HepG2 (cell line): ENCODE results near the gene DEDD2. TPM values are rescaled to one million over a fixed set of nuclear protein-coding genes. Genes with fewer than 3 reads are reported as not detected.

Experiments
- ATAC-seq: fragments of 200-7000 bp; cut with Tn5 transposase; 3 replicates; pipeline ENCODE4 v1.9.1; 2020; ENCODE audit warnings: mild to moderate bottlenecking, moderate library complexity
- BruUV-seq: library from RNA; stranded (reverse); fragments of 400-500 nt; replicated peaks from 2 replicates; lab custom pipeline; 2021; lab: Mats Ljungman, UMichigan
- CTCF ChIA-PET: fragments of 300-600 bp; formaldehyde crosslinking; extraction: SDS; loops from one replicate; lab custom pipeline; 2021; ENCODE audit warnings: low total read pairs, inconsistent platforms, low intra/inter-chr PET ratio; lab: Yijun Ruan, JAX
- POLR2A ChIA-PET: fragments of 350-600 bp; sonication (Branson Sonifier 250); formaldehyde crosslinking; loops from one replicate; lab custom pipeline; 2020; ENCODE audit warnings: antibody characterized with exemption, inconsistent platforms; lab: Yijun Ruan, JAX
- DNase-seq: peaks from one replicate; pipeline ENCODE4 v3.0.0-alpha.2; 2015; ENCODE audit warnings: low spot score
- FAIRE-seq: peaks from 3 replicates; lab custom pipeline; 2011; peaks lifted over from hg19 to GRCh38; lab: Jason Lieb, UNC
- H2AFZ ChIP-seq: one replicate; pipeline ENCODE4 v1.6.1; 2011; ENCODE audit warnings: low read length, inconsistent platforms
- H3K27ac ChIP-seq: fragments of 300-600 bp; 3 replicates; pipeline ENCODE4 v1.8.0; 2011; ENCODE audit warnings: mixed run types, mild to moderate bottlenecking, mixed read lengths, low read length, inconsistent platforms; ENCODE audit not compliant: insufficient read depth; ENCODE audit errors: extremely low read length
- H3K27me3 ChIP-seq, 2 experiments: fragments of 200-600 bp in 1 of 2; 2 replicates in 1 of 2; 3 replicates in 1 of 2; pipeline versions ENCODE4 v1.6.0 to v1.8.0; 2011; ENCODE audit warnings: low read length in 2 of 2, mild to moderate bottlenecking in 2 of 2, moderate library complexity in 2 of 2, inconsistent platforms in 1 of 2; ENCODE audit not compliant: insufficient read depth in 2 of 2, control insufficient read depth in 1 of 2
- H3K36me3 ChIP-seq, 2 experiments: fragments of 200-600 bp in 1 of 2; replicated peaks in 1 of 2; 2 replicates in 1 of 2; 3 replicates in 1 of 2; pipeline versions ENCODE4 v1.5.1 to v1.8.0; 2011; ENCODE audit warnings: low read length in 2 of 2, inconsistent platforms in 1 of 2; ENCODE audit not compliant: insufficient read depth in 2 of 2, control insufficient read depth in 1 of 2
- H3K4me1 ChIP-seq: 2 replicates; pipeline ENCODE4 v1.5.1; 2012; ENCODE audit warnings: low read length, inconsistent platforms; ENCODE audit not compliant: insufficient read depth
- H3K4me2 ChIP-seq: 2 replicates; pipeline ENCODE4 v1.6.0; 2011; ENCODE audit warnings: low read depth, low read length, inconsistent platforms
- H3K4me3 ChIP-seq, 3 experiments: fragments of 200-600 bp in 1 of 3; sonication (generic), shearing (Covaris generic) in 1 of 3; replicated peaks in 1 of 3; 2 replicates each; pipeline ENCODE4 v1.5.1; 2011 to 2016; ENCODE audit warnings: low read length in 3 of 3, inconsistent platforms in 2 of 3, low read depth in 2 of 3, mild to moderate bottlenecking in 2 of 3, control low read depth in 1 of 3, mixed read lengths in 1 of 3; ENCODE audit not compliant: insufficient read depth in 1 of 3
- H3K79me2 ChIP-seq: one replicate; pipeline ENCODE4 v1.6.1; 2011; ENCODE audit warnings: low read length, inconsistent platforms; ENCODE audit not compliant: insufficient read depth
- H3K9ac ChIP-seq: 2 replicates; pipeline ENCODE4 v1.6.0; 2011; ENCODE audit warnings: mild to moderate bottlenecking, low read depth, low read length, inconsistent platforms; ENCODE audit not compliant: insufficient read depth
- H3K9me3 ChIP-seq: 2 replicates; pipeline ENCODE4 v1.5.1; 2012; ENCODE audit warnings: mild to moderate bottlenecking, low read length
- H4K20me1 ChIP-seq: 2 replicates; pipeline ENCODE4 v1.6.0; 2011; ENCODE audit warnings: inconsistent platforms, mild to moderate bottlenecking, low read length, moderate library complexity; ENCODE audit not compliant: insufficient read depth
- BRD4 ChIP-seq: sonication (generic); formaldehyde crosslinking; IDR thresholded peaks from 2 replicates; pipeline ENCODE4 v1.4.0; 2020; ENCODE audit warnings: missing genetic modification reagents
- CEBPZ ChIP-seq: IDR thresholded peaks from 2 replicates; pipeline ENCODE4 v1.6.1; 2012; ENCODE audit warnings: low read length, improper control_type of control experiment
- LRRFIP1 ChIP-seq: sonication (generic); formaldehyde crosslinking; conservative IDR thresholded peaks from 2 replicates; pipeline ENCODE4 v1.4.0; 2020; ENCODE audit warnings: missing genetic modification reagents
- PRMT3 ChIP-seq: sonication (generic); formaldehyde crosslinking; IDR thresholded peaks from 2 replicates; pipeline ENCODE4 v1.8.1; 2022; ENCODE audit warnings: low read depth, mild to moderate bottlenecking, moderate library complexity, missing genetic modification reagents, borderline replicate concordance
- STAT5B ChIP-seq: sonication (generic); formaldehyde crosslinking; IDR thresholded peaks from 2 replicates; pipeline ENCODE4 v1.4.0; 2020; ENCODE audit warnings: missing genetic modification reagents
- THYN1 ChIP-seq: sonication (generic); formaldehyde crosslinking; IDR thresholded peaks from 2 replicates; pipeline ENCODE4 v1.8.1; 2023; ENCODE audit warnings: low read depth, mild to moderate bottlenecking, moderate library complexity, missing genetic modification reagents, borderline replicate concordance
- ZBTB33 ChIP-seq: sonication (generic); formaldehyde crosslinking; IDR thresholded peaks from 2 replicates; pipeline ENCODE4 v1.4.0; 2020; ENCODE audit warnings: missing genetic modification reagents
- ZNF24 ChIP-seq: fragments of 450-650 bp; IDR thresholded peaks from 2 replicates; pipeline ENCODE4 v1.6.1; 2017; ENCODE audit warnings: antibody characterized with exemption, mild to moderate bottlenecking
- ZNF878 ChIP-seq: sonication (generic); formaldehyde crosslinking; IDR thresholded peaks from 2 replicates; pipeline ENCODE4 v1.8.1; 2023; ENCODE audit warnings: mild to moderate bottlenecking, missing genetic modification reagents, moderate library complexity
- ZNF891 ChIP-seq: sonication (generic); formaldehyde crosslinking; IDR thresholded peaks from 2 replicates; pipeline ENCODE4 v1.5.0; 2020; ENCODE audit warnings: mild to moderate bottlenecking, missing genetic modification reagents
- WGBS: methylation state at CpG from one replicate; pipeline ENCODE4 v1.1.6; 2017; ENCODE audit warnings: low lambda C conversion rate; 5-methylcytosine and 5-hydroxymethylcytosine counted together
- in situ Hi-C: cut with HindIII; loops from 2 replicates; pipeline ENCODE4 v1.10.0; 2017; ENCODE audit warnings: low pct_unique_long_range_greater_than_20kb; ENCODE audit not compliant: extremely low pct_ligation_motif_present
- intact Hi-C: fragments of 100-400 bp; cut with micrococcal nuclease; formaldehyde crosslinking; loops from one replicate; pipeline ENCODE4 v1.10.0; 2022; ENCODE audit not compliant: unreplicated experiment
- polyA plus RNA-seq, 8 experiments: library from polyadenylated mRNA; depleted of rRNA in 3 of 8; stranded (reverse) in 7 of 8; unstranded in 1 of 8; fragments of >200 nt; fragmentation: Illumina TruSeq in 4 of 8; extraction: Trizol in 4 of 8; gene quantifications; 2 replicates each; pipeline versions ENCODE4 v1.2.1 to v1.2.3, GENCODE V29; 2011 to 2016; ENCODE audit warnings: low read depth in 4 of 8, missing spikeins in 1 of 8, mixed read lengths in 1 of 8; ENCODE audit not compliant: insufficient read depth in 1 of 8
- total RNA-seq, 5 experiments: library from RNA; depleted of rRNA; stranded (reverse); fragments of >200 nt; fragmentation: Illumina TruSeq; extraction: Trizol; gene quantifications; 2 replicates each; pipeline ENCODE4 v1.2.3, GENCODE V29; 2016; ENCODE audit warnings: low read depth in 1 of 5

Gene DEDD2
- total and polyA plus RNA-seq, 2 of the 13 experiments (the other 11 are each of a cell fraction or from before 2014, with no cell fraction given): 19.2 to 24.7 TPM

- Histone ChIP-seq H3K27ac (no peak overlapping the region), H3K4me2 (no peak overlapping the region), H4K20me1 (no peaks in the 10 kb centered on the region), H3K9me3 (no peaks in the 10 kb centered on the region), H3K4me3 (no peak overlapping the region), H2AFZ (no peak overlapping the region), H3K4me1 (no peaks in the 10 kb centered on the region)
- CTCF ChIA-PET: no interaction called here
- intact Hi-C loops (no loop called here), in situ Hi-C loops (no loop called here)
- no TSS peak for BruUV-seq
- DNase-seq: no peak
- ATAC-seq: no peak
- no peak for FAIRE-seq
- TF ChIP-seq CEBPZ: no peak
- TF ChIP-seq PRMT3 (CRISPR knock-in tag): no peak
- no peak for TF ChIP-seq THYN1 (CRISPR knock-in tag)
- TF ChIP-seq ZNF878 (CRISPR knock-in tag): no peak
- TF ChIP-seq ZNF24: no peak
- no peak for TF ChIP-seq BRD4 (CRISPR knock-in tag)
- TF ChIP-seq LRRFIP1 (CRISPR knock-in tag): no peak
- no peak for TF ChIP-seq STAT5B (CRISPR knock-in tag)
- TF ChIP-seq ZBTB33 (CRISPR knock-in tag): no peak
- no peak for TF ChIP-seq ZNF891 (CRISPR knock-in tag)
- TF ChIP-seq, all 625 proteins: peak for 0
- POLR2A ChIA-PET: no interaction called here
- no peaks in the 10 kb centered on the region for H3K36me3 ChIP-seq
- no peak overlapping the region for H3K9ac ChIP-seq
- H3K79me2 ChIP-seq: no peaks in the 10 kb centered on the region
- WGBS: 23% methylated on average over 6 of the region's 7 CpGs
- peaks cover 3 to 70% of the 10 kb centered on the region in 2 experiments; a peak in 4 of 5 replicates for H3K27me3 ChIP-seq
Measured at GRCh38 chr19:42172261-42172660, 45.2 kb downstream of the DEDD2 start.
